GM10266 (cell line): ENCODE results near the gene KRT6C.

ENCODE experiments used
- DNase-seq: peaks from one replicate; pipeline ENCODE4 v3.0.0; 2012; ENCODE audit errors: extremely low spot score
- TF ChIP-seq, protein P1 (sequence below): IDR thresholded peaks from 2 replicates; pipeline ENCODE4 v1.5.1; 2012; ENCODE audit warnings: mild to moderate bottlenecking, low read depth; ENCODE audit not compliant: control insufficient read depth, insufficient read depth; ENCODE audit errors: missing control alignments

The KRT6C gene

DNA sequence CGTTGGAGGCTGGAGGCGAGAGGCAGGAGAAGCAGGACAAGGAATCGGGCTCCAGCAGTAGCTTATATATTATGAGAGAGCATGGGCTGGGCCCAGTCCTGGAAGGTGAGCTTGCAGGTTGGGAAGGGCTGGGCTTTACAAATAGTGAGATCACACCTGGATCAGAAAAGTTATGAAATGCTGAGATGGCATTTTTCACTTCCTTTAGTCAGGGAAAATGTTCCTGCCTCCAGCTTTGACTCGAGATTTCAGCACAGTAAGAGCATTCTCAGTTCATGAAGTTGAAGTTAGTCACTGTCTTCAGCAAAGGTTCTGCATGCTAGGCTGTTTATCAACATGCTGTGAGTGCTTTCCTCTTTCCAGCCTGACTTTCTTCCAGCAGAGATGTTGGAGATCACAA lies at the start of gene KRT6C:
Gene KRT6C (minus strand): TSS at position 38 of the 400 bp plus-strand sequence. CDS start 68 bp downstream, outside the sequence.
- TF ChIP-seq, protein P1, sequence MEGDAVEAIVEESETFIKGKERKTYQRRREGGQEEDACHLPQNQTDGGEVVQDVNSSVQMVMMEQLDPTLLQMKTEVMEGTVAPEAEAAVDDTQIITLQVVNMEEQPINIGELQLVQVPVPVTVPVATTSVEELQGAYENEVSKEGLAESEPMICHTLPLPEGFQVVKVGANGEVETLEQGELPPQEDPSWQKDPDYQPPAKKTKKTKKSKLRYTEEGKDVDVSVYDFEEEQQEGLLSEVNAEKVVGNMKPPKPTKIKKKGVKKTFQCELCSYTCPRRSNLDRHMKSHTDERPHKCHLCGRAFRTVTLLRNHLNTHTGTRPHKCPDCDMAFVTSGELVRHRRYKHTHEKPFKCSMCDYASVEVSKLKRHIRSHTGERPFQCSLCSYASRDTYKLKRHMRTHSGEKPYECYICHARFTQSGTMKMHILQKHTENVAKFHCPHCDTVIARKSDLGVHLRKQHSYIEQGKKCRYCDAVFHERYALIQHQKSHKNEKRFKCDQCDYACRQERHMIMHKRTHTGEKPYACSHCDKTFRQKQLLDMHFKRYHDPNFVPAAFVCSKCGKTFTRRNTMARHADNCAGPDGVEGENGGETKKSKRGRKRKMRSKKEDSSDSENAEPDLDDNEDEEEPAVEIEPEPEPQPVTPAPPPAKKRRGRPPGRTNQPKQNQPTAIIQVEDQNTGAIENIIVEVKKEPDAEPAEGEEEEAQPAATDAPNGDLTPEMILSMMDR: no peak
- DNase-seq: no peak

- TF ChIP-seq, protein P1: no peak
- DNase-seq: no peak
Observed at GRCh38 chr12:52522346-52523011, 48.9 kb upstream of the KRT6C start.

- TF ChIP-seq, protein P1: no peak
- no peak for DNase-seq
Observed at GRCh38 chr12:52521568-52522266, 48.1 kb upstream of the KRT6C start.

DNA sequence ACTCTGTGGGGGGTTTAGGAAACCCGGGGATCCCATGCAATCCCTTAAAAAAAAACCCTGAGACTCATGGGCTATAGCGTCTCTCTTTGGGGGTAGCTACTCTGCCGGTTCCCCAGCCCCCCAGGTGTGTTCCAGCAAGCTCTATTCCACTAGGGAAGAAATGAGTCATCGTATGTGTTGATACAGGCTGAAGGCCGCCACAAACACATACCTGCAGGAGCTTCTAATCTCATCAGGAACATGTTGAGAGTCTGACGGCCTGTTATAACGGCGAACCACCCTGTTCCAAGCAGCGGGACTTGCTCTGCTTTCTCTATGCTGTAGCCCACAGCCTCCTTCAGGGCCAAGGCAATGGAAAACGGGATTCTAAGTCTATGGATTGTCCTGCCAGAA lies 47.6 kb upstream of the KRT6C start:
- TF ChIP-seq, protein P1: no peak
- no peak for DNase-seq

GRCh38 chr12:52519826-52520662 lies 46.4 kb upstream of the KRT6C start, which contains the start of gene KRT5:
TSS of gene KRT5 (minus strand) at chr12:52520394. CDS start at chr12:52520296, 98 bp downstream.
- no peak for DNase-seq
- TF ChIP-seq, protein P1: no peak

GRCh38 chr12:52519387-52519703 lies 45.7 kb upstream of the KRT6C start:
- TF ChIP-seq, protein P1: no peak

More at GRCh38 chr12:52519387-52519703, 45.7 kb upstream of the KRT6C start:
- DNase-seq: no peak
